Epithelial cell of proximal tubule (primary cell): ENCODE data around the gene ADARB1. TPM values are rescaled to one million over a fixed set of nuclear protein-coding genes. Genes with fewer than 3 reads are reported as not detected.

Experiments used
- DNase-seq: peaks from one replicate; pipeline ENCODE4 v3.0.0-alpha.2; 2011; ENCODE audit warnings: low read depth
- H3K4me3 ChIP-seq: 2 replicates; pipeline ENCODE4 v1.5.1; 2011; ENCODE audit warnings: low read depth, mild to moderate bottlenecking, low read length
- CTCF ChIP-seq: conservative IDR thresholded peaks from 2 replicates; pipeline ENCODE4 v1.5.1; 2012; ENCODE audit warnings: low read depth, mild to moderate bottlenecking, low read length
- total RNA-seq: library from RNA; depleted of rRNA; stranded (reverse); fragments of >200 nt; gene quantifications from 2 replicates; pipeline ENCODE4 v1.2.3, GENCODE V29; 2015

Gene ADARB1
- total RNA-seq, 1 donor from 2014 or later, result 2.2 TPM

- H3K4me3 ChIP-seq, result no peak overlapping the region
- TF ChIP-seq CTCF, result no peak
- DNase-seq, result no peak
Measured at GRCh38 chr21:45180246-45180599, 105.8 kb downstream of the ADARB1 start.

DNA sequence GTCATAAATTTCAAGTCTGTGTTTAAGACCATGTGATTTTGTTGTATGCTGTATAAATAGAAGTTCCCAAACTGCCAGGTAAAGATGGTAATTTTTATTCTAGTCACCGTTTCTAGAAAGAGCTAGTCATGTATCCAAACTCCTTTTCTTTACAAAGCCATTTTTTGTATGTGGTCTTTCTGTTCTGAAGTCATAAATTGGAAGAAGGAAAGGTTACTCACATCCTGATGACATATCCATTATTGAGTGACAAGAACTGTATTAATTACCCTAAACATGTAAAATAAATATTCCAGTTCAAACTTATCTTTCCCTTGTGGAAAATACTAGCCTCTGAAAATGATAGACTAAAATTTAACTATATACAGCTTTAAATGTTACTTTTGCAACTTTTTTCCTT is 108.6 kb downstream of the ADARB1 start:
- DNase-seq, result no peak
- H3K4me3 ChIP-seq, result no peak overlapping the region
- no peak for TF ChIP-seq CTCF

- no peak for DNase-seq
- H3K4me3 ChIP-seq, result no peak overlapping the region
- no peak for TF ChIP-seq CTCF
Measured at GRCh38 chr21:45183852-45184251, 109.5 kb downstream of the ADARB1 start.

- H3K4me3 ChIP-seq, result no peak overlapping the region
- no peak for DNase-seq
- TF ChIP-seq CTCF, result no peak
Measured at GRCh38 chr21:45184869-45185268, 110.5 kb downstream of the ADARB1 start.

- H3K4me3 ChIP-seq, result no peak overlapping the region
- DNase-seq, result no peak
- TF ChIP-seq CTCF, result no peak
Measured at GRCh38 chr21:45186709-45187108, 112.3 kb downstream of the ADARB1 start.

DNA sequence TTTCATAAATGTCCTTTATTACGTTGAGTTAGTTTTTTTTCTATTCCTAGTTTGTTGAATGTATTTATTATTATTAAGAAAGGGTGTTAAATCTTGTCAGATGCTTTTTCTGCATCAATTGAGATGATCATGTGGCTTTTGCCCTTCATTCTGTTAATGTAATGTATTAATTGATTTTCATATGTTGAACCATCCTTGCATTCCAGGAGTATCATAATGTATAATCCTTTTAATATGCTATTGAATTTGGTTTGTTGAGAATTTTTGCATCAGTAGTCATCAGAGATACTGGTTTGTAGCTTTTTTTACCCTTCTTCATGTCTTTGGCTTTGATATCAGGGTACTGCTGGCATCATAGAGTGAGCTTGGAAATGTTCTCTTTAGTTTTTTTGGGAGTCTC is 113.3 kb downstream of the ADARB1 start:
- DNase-seq, result no peak
- TF ChIP-seq CTCF, result no peak
- no peak overlapping the region for H3K4me3 ChIP-seq

GRCh38 chr21:45190013-45190412 is 115.6 kb downstream of the ADARB1 start:
- DNase-seq, result no peak
- TF ChIP-seq CTCF, result no peak
- H3K4me3 ChIP-seq, result no peak overlapping the region
